Measurements from ENCODE around the gene C3orf18. TPM values are rescaled to one million over a fixed set of nuclear protein-coding genes. Genes with fewer than 3 reads are reported as not detected.

Gene C3orf18
- total RNA-seq, 1 experiment from 2014 or later = 10.1 TPM

GRCh38 chr3:50525987-50526386 lies 41.6 kb downstream of the C3orf18 start:
- POLR2A ChIA-PET = no interaction called here
- BruUV-seq (replicated peaks) = no TSS peak
- peak; percentile 85 for ATAC-seq

More at GRCh38 chr3:50525987-50526386, 41.6 kb downstream of the C3orf18 start:
- no peak overlapping the region for H3K27ac ChIP-seq (ENCODE audit: low read depth, low read length)
- no peaks in the 10 kb centered on the region for H3K79me2 ChIP-seq (ENCODE audit: insufficient read depth, low read length)
- RAD21 ChIA-PET (ENCODE audit: low non-redundant PET in 1 of 2, low total read pairs in 2 of 2, uncharacterized antibody in 2 of 2, unreplicated experiment in 2 of 2) = no interaction called here
- intact Hi-C loops (cut with micrococcal nuclease) = loop anchor here (5.0 kb wide), 1 partner anchor 124 kb away; no protein-coding TSS in a partner anchor
- peaks cover 7% of the 10 kb centered on the region; the same call in 1 of the 2 replicates for H3K27me3 ChIP-seq (ENCODE audit: insufficient read depth, low read length)
- H2AFZ ChIP-seq (ENCODE audit: low read depth, low read length, poor library complexity, severe bottlenecking) = no peak overlapping the region
- H3K4me3 ChIP-seq (replicated peaks in 1 of 2; ENCODE audit: low read depth in 1 of 2, low read length in 2 of 2) = no peak overlapping the region
- no peak overlapping the region for H3K9ac ChIP-seq (ENCODE audit: low read length)
- CTCF ChIA-PET = no interaction called here
- H3K9me2 ChIP-seq (ENCODE audit: insufficient read depth) = no peaks in the 10 kb centered on the region
- DNase-seq (ENCODE audit: low read depth, low spot score) = peak; percentile 22
- no peaks in the 10 kb centered on the region for H3K36me3 ChIP-seq (ENCODE audit: control insufficient read depth in 1 of 2, insufficient read depth in 2 of 2, low read length in 2 of 2)
- no peak overlapping the region for H3K4me2 ChIP-seq (ENCODE audit: low read length)
- H3K9me3 ChIP-seq (ENCODE audit: control insufficient read depth in 1 of 2, insufficient read depth in 1 of 2, low read depth in 1 of 2, low read length in 2 of 2) = no peaks in the 10 kb centered on the region
- no peaks in the 10 kb centered on the region for H4K20me1 ChIP-seq (ENCODE audit: insufficient read depth)
- peaks cover 0 to 4% of the 10 kb centered on the region in 2 experiments; a peak in 2 of 4 replicates for H3K4me1 ChIP-seq (ENCODE audit: control insufficient read depth in 1 of 2, insufficient read depth in 2 of 2, low read length in 2 of 2)
- TF ChIP-seq REST (IDR thresholded peaks at IDR 0.05; ENCODE audit: low read depth) (peak; percentile 95), EGR1 (IDR thresholded peaks at IDR 0.05; ENCODE audit: low read depth) (no peak), ZFX (IDR thresholded peaks at IDR 0.05) (peak; percentile 20; the same call in 1 of the 2 replicates), MAX (IDR thresholded peaks at IDR 0.05) (peak; percentile 96)
